Activated CD4-positive, alpha-beta T cell treated with anti-CD3 and anti-CD28 coated beads for 1 hour (primary cell): ENCODE data around the gene FKBP1B.
A peak's percentile ranks its signal among the peaks of the same experiment; 100 is the strongest.
"Not testable (repeated sequence)": the region's sequence is repeated elsewhere in the genome, so short reads cannot be mapped to it uniquely, and the experiment has no call there.

Experiments used
- DNase-seq: peaks from one replicate; pipeline ENCODE4 v3.0.0-alpha.2; 2020

The FKBP1B gene

DNA sequence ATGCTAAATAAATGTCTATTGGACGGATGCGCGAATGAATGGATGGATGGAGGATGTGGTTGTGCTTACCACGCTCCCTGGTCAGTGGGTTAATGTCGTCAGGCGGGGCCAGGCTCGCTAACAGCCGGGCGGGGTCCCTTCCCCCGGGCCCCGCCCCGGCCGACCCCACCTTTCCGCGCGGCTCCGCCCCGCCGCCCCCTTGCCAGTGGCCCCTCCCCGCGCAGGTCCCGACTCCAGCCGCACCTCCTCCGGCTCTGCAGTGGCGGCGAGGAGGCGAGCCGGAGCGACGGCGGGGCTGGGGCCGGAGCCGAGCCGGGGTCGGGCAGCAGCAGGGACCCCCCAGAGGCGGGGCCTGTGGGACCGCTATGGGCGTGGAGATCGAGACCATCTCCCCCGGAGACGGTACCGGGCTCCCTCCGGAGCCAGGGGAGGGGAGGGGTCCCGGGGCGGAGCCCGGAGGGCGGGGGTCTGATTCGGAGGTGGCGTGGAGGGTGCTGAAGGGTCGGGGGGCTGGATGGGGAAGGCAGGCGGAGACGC lies at the start of gene FKBP1B:
Gene FKBP1B, plus strand, starts transcription at position 257 of the 537 bp plus-strand sequence. Its CDS starts 109 bp downstream, at position 366.
- DNase-seq: peak; percentile 8

DNA sequence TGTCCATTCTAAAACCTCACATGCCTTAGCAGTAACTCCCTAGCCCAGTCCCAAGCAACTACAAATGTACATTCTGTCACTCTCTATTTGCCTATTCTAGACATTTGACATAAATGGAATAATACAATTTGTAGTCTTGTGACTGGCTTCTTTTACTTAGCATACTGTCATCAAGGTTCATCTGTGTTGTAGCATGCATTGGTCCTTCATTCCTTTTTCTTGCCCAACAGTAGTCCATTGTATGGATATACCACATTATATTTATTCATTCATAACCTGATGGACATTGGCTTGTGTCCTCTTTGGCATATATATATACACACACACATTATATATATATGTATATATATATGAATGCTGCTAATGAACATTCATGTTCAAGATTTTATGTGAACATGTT lies 41.8 kb upstream of the FKBP1B start:
- no peak for DNase-seq

DNA sequence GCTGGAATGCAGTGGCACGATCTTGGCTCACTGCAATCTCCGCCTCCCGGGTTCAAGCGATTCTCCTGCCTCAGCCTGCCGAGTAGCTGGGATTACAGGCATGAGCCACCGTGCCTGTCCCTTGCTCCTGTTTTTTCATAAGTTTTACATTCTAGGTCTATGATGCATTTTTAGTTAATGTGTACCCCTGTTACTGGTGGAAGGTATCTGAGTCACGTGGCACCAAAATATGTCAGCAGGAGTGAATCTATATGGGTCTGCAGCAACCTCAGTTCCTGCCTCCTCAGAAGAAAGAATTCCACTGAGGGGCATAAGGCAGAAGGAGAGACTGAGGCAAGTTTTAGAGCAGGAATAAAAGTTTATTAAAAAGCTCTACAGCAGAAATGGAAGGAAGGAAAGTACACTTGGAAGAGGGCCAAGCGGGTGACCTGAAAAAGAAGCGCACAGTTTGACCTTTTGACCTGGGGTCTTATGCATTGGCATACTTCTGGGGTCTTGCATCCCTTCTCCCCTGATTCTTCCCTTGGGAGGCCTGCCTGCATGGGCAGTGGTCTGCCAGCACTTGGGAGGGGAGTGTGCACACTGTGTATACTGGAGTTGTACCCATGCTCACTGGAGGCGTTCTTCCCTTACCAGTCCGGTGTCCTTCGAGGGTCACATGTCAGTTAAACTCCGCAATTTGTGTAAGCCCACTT lies 40.7 kb upstream of the FKBP1B start:
- no peak for DNase-seq

DNA sequence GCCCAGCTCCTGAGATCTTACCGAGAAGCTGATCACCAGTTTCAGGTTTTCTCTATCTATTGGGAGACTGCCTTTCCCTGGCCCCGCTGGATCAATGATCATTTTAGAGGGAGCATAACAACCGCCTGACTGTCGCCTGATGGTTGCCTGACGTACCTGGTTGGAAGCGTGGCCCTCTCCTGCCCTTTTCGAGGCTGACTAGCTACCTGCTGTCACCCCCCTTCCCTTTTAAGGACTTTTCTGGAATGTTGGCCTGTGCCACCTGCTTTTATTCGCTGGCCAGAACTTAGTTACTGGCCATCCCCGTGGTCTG lies 40.2 kb upstream of the FKBP1B start:
- DNase-seq: no peak

DNA sequence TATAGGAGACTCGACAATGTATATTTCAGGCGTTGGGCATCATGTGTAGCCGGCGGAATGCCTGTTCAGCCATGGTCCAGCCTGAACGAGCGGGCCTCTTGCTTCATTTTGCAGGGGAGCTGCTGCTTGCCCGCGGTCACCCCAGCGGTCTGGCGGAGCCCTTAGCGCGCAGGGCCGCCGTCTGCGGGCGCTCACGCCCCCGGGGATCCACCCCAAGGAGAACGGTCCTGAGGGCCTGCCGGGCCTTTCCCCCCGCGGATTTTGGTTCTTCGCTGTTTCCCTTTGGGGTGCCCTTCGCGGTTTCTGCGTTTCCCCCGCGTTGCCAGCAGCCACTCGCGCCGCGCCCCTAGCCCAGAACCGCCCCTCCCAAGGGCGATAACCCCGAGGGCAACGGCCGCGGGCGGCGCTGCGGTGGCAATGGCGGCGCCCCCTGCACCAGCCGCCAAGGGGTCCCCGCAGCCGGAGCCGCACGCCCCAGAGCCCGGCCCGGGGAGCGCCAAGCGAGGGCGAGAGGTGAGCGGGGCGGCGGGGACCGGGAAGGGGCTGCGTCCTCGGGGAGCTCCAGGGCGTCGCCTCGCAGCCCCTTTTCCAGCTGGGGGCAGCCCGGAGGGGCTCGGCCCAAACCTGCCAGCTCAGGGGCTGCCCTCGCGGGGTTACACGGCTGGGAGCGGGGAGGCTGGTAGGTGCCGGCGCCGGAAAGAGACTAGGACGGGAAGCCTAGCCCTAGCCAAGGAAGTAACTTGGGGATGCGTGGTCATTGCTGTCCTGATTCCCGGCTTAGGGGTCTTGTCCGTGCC lies 39.7 kb upstream of the FKBP1B start, which contains the start of gene MFSD2B:
Gene MFSD2B, plus strand, starts transcription at position 406 of the 797 bp plus-strand sequence. Its CDS starts 12 bp downstream, at position 418.
- no peak for DNase-seq

DNA sequence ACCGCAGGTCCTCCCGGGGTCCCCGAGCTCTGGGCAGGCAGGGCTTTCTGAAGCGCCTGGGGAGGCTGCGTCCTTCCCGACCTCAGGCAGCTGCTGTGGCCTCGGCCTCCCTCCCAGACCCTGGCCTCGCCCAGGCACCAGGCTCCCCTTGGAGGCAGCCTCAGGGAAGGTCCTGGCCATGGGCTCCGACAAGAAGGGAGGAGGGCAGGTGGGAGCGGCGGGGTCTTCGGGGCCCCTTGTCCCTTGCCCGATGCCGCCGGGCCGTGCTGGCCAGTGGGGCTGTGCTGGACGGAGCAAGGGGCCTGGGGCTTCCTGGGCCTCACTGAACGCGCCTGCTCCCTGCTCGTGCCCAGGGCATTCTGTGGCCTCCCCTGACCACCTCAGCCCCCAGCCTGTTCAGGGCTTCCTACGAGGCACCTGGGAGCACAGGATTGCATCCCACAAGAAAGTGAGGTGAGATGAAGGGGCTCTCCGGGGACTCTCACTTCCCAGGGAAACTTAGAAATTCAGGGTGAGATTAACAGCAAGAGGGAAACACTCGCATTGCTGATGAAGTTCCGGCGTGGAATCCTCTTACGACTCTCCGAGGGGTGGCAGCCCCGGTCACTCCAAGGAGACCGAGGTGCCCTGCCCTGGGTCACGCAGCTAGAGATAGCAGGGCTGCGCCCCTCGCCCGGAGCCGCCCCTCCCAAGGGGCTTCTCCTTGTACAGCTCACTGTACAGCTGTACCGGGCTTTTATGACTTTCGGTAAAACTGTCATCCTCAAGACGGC lies 38.9 kb upstream of the FKBP1B start:
- DNase-seq: no peak

DNA sequence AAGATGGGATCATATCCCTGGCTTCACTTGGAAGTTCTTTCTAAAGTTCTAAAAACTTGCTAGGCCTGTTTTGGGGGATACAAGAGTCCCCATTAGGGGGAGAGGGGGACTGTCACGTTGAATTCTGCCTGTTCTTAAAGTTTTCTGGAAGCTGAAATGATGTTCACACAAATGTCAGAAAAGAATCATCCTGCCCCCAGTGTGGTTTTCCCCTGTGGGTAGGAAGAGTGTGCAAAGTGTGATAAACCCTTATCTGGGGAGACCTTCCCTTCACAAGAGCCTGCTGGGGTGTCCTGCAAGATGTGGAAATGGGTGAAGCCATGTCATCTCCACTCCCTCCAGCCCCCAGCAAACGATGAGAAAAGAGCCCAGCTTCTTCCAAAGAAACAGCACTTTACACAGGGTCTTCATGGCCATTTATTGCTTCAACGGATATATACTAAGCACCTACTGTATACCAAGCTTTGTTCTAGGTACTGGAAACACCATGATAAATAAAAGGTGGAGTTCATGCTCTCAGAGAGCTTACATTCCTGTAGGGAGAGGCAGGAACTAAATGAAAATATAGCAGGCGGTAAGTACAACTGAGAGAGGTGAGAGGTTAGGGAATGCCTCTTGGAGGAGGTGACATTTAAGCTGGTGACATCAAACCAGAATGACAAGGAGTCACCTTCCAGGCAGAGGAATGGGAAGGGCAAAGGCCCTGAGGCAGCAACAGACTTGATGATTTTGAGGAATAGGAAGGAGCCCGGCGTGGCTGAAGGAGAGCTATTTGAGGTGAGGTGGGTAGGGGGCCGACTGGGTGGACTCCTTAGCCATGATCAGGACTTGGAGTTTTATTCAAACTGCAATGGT lies 38.1 kb upstream of the FKBP1B start:
- DNase-seq: no peak

DNA sequence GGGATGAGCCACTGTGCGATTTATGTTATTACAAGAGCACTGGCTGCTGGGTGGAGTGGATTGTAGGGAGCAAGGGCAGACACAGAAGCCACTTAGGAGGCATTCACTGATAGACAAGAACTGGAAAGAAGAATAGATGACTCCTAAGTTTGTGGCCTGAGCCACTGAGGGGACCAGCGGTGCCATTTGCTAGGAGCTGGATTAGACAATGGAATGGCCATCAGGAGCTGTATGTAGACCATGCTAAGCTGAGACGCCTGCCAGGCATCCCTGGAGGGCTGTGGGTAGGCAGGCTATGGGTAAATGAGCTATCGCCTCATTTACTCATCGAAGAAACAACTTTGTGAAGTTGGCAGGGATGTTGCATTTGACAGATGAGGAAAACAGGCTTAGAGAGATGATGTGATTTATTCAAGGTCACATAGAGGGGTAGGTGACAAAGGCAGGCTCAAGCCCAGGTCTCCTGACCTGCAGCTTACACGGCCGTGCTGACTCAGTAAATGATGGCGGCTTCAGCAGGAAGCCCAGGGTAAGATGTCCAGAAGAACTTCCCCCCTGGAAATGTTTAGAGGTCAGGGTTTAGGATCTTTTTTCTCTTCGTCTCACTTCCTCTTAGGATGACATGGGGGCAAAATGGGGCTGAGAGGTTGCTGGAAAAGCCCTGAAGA lies 36.9 kb upstream of the FKBP1B start:
- DNase-seq: no peak

DNA sequence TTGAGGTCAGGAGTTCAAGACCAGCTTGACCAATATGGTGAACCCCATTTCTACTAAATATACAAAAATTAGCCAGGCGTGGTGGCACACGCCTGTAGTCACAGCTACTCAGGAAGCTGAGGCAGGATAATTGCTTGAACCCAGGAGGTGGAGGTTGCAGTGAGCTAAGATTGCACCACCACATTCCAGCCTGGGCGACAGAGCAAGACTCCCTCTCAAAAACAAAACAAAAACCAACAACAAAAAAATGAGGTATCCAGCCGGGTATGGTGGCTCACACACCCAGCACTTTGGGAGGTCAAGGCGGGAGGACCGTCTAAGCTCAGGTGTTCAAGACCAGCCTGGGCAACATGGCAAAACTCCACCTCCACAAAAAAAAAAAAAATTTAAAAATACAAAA lies 34.6 kb upstream of the FKBP1B start:
- not testable (repeated sequence) for DNase-seq

DNA sequence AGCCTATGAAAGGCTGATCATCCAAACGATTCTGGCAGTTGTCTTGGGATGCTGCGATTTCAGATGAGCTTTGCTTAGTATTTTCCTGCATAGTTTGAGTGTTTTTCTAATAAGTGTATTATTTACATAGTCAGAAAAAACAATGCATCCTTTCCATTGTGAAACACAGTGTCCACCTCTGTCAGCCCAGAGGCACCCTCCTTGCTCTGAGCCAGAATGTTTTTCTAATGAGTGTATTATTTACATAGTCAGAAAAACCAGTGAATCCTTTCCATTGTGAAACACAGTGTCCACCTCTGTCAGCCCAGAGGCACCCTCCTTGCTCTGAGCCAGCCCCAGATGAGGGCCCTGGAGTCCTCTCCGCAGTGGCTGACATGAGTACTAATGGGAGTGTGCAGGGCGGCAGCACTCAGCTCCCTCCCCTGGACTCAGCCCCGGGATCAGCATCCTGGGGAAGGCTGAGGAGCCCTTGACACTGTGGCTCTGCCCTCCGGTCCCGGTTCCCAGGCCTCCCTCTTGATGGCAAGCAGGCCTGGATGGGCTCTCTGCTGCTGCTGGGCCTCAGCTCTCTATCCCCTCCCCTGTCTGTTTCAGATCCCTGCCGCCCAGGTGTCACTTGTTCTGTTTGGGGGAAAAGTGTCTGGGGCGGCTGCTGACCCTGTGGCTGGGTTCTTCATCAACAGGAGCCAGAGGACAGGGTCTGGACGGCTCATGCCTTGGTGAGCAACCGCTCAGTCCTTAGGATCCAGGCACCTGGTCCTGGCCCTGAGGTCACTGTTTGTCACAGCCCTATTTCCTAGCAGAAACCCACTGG lies 33.8 kb upstream of the FKBP1B start:
- no peak for DNase-seq

DNA sequence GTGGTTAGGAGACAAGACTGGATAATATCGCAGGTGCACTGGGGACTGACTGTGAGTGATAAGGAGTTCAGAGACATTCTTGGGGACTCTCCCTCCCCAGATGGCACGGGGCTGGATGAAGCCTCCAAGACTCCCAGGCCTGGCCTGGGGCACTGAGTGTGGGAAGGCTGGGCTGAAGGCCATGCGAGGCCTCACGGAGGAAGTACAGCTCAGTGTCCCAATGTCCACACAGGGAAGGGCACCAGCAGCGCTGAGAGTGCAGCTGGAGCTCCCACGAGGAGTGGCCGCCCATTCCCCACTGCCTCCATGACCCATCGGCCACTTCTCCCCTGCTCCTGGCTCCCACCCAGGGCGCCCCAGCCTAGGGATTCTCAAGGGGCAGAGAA lies 33.2 kb upstream of the FKBP1B start:
- no peak for DNase-seq

DNA sequence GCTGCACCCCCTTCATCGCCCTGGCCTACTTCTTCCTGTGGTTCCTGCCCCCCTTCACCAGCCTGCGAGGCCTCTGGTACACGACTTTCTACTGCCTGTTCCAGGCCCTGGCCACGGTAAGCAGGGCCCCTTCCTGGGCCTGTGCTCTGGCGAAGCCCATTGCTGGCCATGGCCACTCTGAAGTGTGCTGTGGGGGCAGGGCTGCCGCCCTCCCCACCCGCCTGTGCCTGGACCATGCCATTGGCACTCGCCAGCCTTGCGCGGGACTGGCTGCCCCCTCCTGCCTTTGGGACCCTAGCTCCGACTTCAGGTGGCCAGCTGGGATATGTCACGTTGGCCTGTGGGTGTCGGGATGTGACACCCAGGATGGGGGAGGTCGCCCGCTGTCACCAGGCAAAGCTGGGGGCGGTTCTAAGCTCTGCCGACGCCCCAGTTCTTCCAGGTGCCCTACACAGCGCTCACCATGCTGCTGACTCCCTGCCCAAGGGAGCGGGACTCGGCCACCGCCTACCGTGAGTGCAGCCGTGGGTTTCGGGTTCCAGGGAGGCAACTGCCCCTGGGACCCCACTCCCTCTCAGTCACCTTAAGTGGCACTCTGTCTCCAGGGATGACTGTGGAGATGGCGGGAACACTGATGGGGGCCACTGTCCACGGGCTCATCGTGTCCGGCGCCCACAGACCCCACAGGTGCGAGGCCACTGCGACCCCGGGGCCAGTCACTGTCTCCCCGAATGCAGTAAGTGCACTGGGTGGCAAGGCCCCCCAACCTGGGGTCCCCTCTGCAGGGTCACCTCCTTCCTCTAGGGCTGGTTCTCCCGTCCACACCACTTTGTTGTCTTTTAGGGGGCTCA lies 32.5 kb upstream of the FKBP1B start:
- DNase-seq: no peak

DNA sequence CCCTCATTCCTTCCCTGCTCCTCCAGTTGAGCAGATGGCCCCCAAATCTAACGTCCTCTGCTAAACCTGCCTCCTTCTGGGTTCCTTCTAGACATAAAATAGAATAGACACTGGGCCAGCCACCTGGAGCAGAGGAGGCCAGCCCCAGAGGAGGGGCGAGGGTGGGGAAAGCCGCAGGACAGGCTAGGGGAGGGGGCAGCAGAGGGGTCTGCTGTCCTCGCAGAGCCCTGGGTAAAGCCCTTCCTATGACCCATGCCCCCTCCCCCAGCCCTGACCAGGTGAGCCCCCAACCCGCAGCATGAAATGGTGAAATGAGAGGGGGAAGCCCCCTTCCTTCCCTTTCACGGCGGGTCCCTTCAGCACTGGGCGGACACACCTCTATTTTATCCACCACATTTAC lies 31.8 kb upstream of the FKBP1B start:
- no peak for DNase-seq

DNA sequence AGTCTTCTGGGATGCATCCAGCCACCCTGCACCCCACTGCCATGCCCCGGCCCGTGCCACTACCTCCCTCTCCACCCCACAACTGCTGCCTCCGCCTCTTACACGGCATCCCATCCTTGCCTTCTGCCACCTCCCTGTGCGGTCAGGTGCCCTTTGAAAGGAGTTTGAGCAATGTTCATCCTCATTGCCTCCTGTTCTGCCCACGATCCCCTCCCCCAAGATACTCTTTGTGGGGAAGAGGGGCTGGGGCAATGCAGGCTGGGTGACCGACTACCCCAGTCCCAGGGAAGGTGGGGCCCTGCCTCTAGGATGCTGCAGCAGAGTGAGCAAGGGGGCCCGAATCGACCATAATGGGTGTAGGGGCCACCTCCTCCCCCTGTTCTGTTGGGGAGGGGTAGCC lies 31.3 kb upstream of the FKBP1B start:
- no peak for DNase-seq

DNA sequence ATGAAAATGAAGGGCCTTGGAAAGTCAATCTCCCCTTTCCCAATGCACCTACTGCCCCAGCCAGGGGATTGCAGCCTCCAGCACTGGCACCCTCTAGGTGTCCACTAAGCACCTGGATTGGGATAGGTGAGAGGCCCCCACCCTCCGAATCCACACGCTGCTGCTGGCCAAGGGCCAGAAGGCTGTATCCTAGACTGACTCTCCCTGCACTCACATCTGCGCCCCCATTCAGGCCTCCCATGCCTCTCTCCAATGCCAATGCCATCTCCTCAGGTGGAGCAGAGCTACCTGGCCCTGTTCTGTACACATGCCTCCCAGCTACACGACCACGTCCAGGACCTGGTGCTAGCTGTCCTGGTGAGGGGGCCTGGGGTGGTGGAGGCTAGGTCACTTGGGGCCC lies 29.8 kb upstream of the FKBP1B start:
- no peak for DNase-seq

DNA sequence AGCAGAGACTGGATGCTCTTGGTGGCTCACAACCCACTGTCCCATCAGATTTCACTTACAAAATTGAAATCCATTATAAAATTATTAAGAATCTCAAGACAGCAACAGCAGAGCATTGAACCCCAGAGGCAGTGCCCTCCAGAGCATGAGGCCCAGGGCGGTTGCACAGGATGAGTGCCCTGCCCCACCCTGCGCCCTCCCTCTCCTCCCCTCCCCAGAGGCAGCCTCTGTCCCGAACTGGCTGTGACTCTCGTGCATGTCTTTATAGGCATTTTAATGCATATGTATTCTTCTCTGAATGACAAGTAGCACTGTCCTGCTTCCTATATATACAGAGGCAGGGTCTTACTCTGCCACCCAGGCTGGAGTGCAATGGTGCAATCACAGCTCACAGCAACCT lies 29.3 kb upstream of the FKBP1B start:
- no peak for DNase-seq

DNA sequence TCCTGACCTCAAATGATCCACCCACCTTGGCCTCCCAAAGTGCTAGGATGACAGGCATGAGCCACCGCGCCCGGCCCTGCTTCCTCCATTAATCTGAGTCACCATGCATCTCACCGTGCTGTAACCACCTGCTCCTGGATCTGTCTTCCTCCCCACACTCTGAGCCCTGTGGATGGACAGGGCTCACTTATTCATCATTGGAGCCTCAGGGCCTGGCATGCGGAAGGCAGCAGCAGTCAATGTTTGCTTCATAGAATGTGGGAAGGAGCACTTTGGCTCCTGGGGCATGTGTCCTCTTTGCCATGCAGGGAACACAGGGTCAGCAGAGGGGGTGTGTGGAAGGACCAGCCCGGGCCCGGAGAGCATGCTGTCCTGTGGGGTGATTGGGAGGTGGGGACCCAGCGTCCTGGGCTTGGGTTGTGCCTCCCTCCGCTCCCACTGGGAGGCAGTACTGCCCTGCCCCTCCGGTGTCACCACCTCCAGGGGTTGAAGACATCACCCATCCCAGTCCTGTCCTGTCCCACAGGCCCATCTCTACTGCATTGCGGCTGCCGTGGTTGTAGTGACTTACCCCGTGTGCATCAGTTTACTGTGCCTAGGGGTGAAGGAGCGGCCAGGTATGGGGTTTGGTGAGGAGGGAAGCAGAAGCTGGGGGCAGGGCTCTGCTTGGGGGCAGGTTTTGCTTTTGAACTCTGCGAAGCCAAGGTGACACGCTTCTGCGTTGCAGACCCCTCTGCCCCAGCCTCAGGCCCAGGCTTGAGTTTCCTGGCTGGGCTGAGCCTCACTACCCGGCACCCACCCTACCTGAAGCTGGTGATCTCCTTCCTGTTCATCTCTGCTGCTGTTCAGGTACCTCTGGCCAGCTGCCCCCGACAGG lies 28.2 kb upstream of the FKBP1B start:
- no peak for DNase-seq

DNA sequence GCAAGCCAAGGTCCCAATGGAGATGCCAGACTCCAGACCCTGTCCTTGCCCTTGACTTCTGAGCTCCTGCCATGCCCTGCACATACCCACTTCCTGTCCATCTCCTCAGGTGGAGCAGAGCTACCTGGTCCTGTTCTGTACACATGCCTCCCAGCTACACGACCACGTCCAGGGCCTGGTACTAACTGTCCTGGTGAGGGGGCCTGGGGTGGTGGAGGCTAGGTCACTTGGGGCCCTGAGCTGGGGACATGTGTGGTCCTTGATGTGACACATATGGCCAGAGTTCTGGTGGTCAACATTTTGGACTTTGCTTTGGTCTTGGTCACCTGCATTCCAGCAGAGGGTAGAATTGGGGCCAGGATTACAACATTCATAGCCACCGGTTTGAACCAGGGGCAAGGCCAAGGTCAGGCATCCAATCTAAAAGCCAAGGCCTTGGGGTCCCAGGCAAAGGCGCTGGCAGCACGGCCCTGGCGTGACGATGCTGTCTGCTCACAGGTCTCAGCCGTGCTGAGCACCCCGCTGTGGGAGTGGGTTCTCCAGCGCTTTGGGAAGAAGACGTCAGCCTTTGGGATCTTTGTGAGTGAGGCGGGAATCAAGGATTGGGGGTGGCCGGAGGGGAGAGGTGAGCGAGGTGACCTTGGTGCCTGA lies 27.1 kb upstream of the FKBP1B start:
- no peak for DNase-seq
